ENCODE results near the gene KIR2DL4.
"Not testable (repeated sequence)": the region's sequence is repeated elsewhere in the genome, so short reads cannot be mapped to it uniquely, and the experiment has no call there.

KIR2DL4 gene

GRCh38 chr19:54803410-54803809 is at the start of gene KIR2DL4:
TSS of gene KIR2DL4 (plus strand) at chr19:54803610. CDS start at chr19:54803652, 42 bp downstream.
- Mint-ChIP-seq H3K4me3 (no peak within 1 kb of the TSS), H3K27ac (no peak within 1 kb of the TSS), H3K9me3 (no peaks in the 10 kb centered on the region), H3K4me1 (no peaks in the 10 kb centered on the region), H3K36me3 (ENCODE audit: low read depth) (no peaks in the 10 kb centered on the region), H3K27me3 (peaks cover 12% of the 10 kb centered on the region)
- ATAC-seq (no peak), DNase-seq (no peak)

- H3K27ac Mint-ChIP-seq; H3K36me3 Mint-ChIP-seq (ENCODE audit: low read depth); H3K4me3 Mint-ChIP-seq; DNase-seq; ATAC-seq; H3K27me3 Mint-ChIP-seq; H3K9me3 Mint-ChIP-seq; H3K4me1 Mint-ChIP-seq: not testable (repeated sequence)
These were observed 47.0 kb upstream of the KIR2DL4 start for GRCh38 chr19:54756204-54757110.

- not testable (repeated sequence) for DNase-seq; H3K9me3 Mint-ChIP-seq; H3K4me1 Mint-ChIP-seq; H3K27ac Mint-ChIP-seq; ATAC-seq; H3K27me3 Mint-ChIP-seq; H3K36me3 Mint-ChIP-seq (ENCODE audit: low read depth); H3K4me3 Mint-ChIP-seq
These were observed 44.8 kb upstream of the KIR2DL4 start for GRCh38 chr19:54758577-54758976.

- not testable (repeated sequence) for ATAC-seq, H3K4me1 Mint-ChIP-seq
These were observed 39.2 kb upstream of the KIR2DL4 start for GRCh38 chr19:54764219-54764618.

GRCh38 chr19:54766464-54766863 is 36.9 kb upstream of the KIR2DL4 start:
- H3K27ac Mint-ChIP-seq; H3K9me3 Mint-ChIP-seq; ATAC-seq; H3K27me3 Mint-ChIP-seq; H3K4me1 Mint-ChIP-seq; DNase-seq; H3K36me3 Mint-ChIP-seq (ENCODE audit: low read depth); H3K4me3 Mint-ChIP-seq: not testable (repeated sequence)

More at GRCh38 chr19:54764219-54764618, 39.2 kb upstream of the KIR2DL4 start:
- not testable (repeated sequence) for DNase-seq; H3K27ac Mint-ChIP-seq; H3K27me3 Mint-ChIP-seq; H3K9me3 Mint-ChIP-seq; H3K36me3 Mint-ChIP-seq (ENCODE audit: low read depth); H3K4me3 Mint-ChIP-seq

- DNase-seq; H3K27me3 Mint-ChIP-seq; H3K4me1 Mint-ChIP-seq; H3K4me3 Mint-ChIP-seq; H3K27ac Mint-ChIP-seq; ATAC-seq; H3K36me3 Mint-ChIP-seq (ENCODE audit: low read depth); H3K9me3 Mint-ChIP-seq: not testable (repeated sequence)
These were observed 33.8 kb upstream of the KIR2DL4 start, which contains the start of gene KIR2DL1 for GRCh38 chr19:54769646-54770045. TSS of gene KIR2DL1 (plus strand) at chr19:54769793. CDS start at chr19:54769851, 58 bp downstream.

GRCh38 chr19:54770511-54770910 is 32.9 kb upstream of the KIR2DL4 start:
- not testable (repeated sequence) for DNase-seq; ATAC-seq; H3K9me3 Mint-ChIP-seq; H3K4me1 Mint-ChIP-seq; H3K4me3 Mint-ChIP-seq; H3K27ac Mint-ChIP-seq; H3K27me3 Mint-ChIP-seq; H3K36me3 Mint-ChIP-seq (ENCODE audit: low read depth)

- H3K9me3 Mint-ChIP-seq; H3K27me3 Mint-ChIP-seq; DNase-seq; H3K27ac Mint-ChIP-seq; H3K36me3 Mint-ChIP-seq (ENCODE audit: low read depth); H3K4me3 Mint-ChIP-seq; H3K4me1 Mint-ChIP-seq: not testable (repeated sequence)
- ATAC-seq, result peak; percentile 59
These were observed 32.1 kb upstream of the KIR2DL4 start for GRCh38 chr19:54771018-54771960.

GRCh38 chr19:54772666-54773065 is 30.7 kb upstream of the KIR2DL4 start:
- H3K27me3 Mint-ChIP-seq; H3K36me3 Mint-ChIP-seq (ENCODE audit: low read depth); ATAC-seq; H3K4me3 Mint-ChIP-seq; H3K27ac Mint-ChIP-seq; DNase-seq; H3K9me3 Mint-ChIP-seq; H3K4me1 Mint-ChIP-seq: not testable (repeated sequence)

- not testable (repeated sequence) for ATAC-seq; H3K27ac Mint-ChIP-seq; H3K36me3 Mint-ChIP-seq (ENCODE audit: low read depth); H3K27me3 Mint-ChIP-seq; DNase-seq; H3K4me3 Mint-ChIP-seq; H3K9me3 Mint-ChIP-seq; H3K4me1 Mint-ChIP-seq
These were observed 28.2 kb upstream of the KIR2DL4 start for GRCh38 chr19:54775095-54775815.

- not testable (repeated sequence) for H3K36me3 Mint-ChIP-seq (ENCODE audit: low read depth); H3K27me3 Mint-ChIP-seq; ATAC-seq; H3K9me3 Mint-ChIP-seq; H3K27ac Mint-ChIP-seq; H3K4me1 Mint-ChIP-seq; DNase-seq; H3K4me3 Mint-ChIP-seq
These were observed 27.6 kb upstream of the KIR2DL4 start for GRCh38 chr19:54775830-54776229.

- not testable (repeated sequence) for H3K27ac Mint-ChIP-seq; H3K4me3 Mint-ChIP-seq; ATAC-seq; DNase-seq; H3K4me1 Mint-ChIP-seq; H3K27me3 Mint-ChIP-seq; H3K36me3 Mint-ChIP-seq (ENCODE audit: low read depth)
- peaks cover 12% of the 10 kb centered on the region for H3K9me3 Mint-ChIP-seq
These were observed 25.6 kb upstream of the KIR2DL4 start for GRCh38 chr19:54777851-54778250.

GRCh38 chr19:54778896-54779295 is 24.5 kb upstream of the KIR2DL4 start:
- peaks cover 12% of the 10 kb centered on the region for H3K9me3 Mint-ChIP-seq
- H3K4me3 Mint-ChIP-seq; DNase-seq; H3K4me1 Mint-ChIP-seq; ATAC-seq; H3K27ac Mint-ChIP-seq; H3K36me3 Mint-ChIP-seq (ENCODE audit: low read depth); H3K27me3 Mint-ChIP-seq: not testable (repeated sequence)

GRCh38 chr19:54782916-54783315 is 20.5 kb upstream of the KIR2DL4 start:
- H3K27ac Mint-ChIP-seq; H3K4me3 Mint-ChIP-seq; H3K4me1 Mint-ChIP-seq; DNase-seq; H3K36me3 Mint-ChIP-seq (ENCODE audit: low read depth); H3K9me3 Mint-ChIP-seq; ATAC-seq: not testable (repeated sequence)
- peaks cover 14% of the 10 kb centered on the region for H3K27me3 Mint-ChIP-seq
